Measurements from ENCODE around the gene TRAF1.

The TRAF1 gene

DNA sequence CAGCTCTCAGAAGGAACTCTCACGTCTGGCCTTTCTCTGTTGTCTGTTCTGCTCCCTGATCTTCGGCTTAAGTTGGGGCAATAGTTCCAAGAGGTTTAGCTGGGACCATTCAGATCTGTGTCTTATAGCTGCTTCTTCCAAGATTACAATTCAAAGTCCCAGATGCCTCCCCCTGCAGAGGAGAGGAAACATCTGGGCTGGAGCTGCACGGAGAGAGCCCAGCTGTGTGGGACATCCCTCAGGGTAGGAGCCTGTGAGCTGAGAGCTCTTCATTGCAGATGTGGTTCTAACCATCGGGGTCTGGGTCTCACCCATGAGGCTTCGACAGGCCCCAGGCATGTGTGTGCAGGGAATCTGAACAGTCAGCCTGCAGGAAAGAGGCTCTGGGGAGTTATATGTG, 40.6 kb downstream of the TRAF1 start:
- no peak for DNase-seq

DNA sequence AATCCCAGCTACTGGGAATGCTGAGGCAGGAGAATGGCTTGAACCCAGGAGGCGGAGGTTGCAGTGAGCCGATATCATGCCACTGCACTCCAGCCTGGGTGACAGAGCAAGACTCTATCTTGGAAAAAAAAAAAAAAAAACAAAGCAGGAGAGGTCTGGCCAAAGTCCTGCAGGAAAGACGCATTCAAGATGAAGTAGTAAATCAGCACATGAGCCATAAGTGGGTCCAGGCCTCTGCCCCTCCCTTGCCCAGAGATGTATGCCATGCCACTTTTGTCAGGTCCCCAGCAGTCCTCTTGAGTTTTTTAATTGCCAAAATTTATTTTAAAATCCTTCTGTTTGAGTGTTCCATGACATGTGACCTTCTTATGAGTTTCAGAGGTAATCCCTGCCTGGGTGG, 41.1 kb downstream of the TRAF1 start:
- no peak for DNase-seq

DNA sequence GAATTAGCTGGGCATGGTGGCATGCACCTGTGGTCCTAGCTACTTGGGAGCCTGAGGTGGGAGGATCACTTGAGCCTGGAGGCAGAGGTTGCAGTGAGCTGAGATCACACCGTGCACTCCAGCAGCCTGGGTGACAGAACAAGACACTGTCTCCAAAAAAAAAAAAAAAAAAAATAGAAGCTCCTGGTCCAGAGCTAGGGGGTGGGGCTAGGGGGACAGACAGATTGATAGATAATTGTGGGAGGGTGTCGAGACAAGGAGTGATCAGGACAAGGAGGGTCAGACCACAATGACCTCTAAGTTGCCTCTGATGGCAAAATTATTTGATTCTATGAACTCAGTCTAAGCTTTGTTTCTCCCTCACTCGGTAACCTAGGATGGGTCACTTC, 43.0 kb downstream of the TRAF1 start:
- DNase-seq: no peak

DNA sequence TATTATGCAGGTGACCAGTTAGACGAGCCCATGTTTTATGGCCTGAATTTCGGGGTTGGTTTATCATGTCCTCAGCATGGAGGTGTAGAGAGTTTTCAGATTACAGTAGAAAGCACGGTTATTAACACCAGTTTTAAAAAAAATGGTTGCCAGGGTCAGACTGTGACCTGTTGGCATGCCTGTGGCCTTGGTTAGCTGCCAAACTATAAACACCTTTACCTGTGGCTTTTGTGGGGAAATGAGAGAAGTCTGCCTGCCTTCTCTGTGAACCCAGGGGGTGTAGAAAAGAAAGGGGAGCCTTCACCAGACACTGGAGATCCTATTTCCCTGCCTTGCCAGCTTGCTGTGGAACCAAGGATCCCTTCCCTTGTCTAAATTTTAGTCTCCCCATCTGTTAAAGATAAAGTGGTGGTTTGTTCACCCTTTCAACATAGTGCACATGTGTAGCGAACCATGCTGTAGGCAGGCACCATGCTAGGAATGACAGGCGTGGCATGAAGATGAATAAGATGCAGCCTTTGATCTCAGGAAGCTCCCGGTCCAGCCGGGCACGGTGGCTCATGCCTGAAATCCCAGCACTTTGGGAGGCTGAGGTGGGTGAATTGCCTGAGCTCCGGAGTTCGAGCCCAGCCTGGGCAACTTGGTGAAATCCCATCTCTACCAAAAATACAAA, 43.5 kb downstream of the TRAF1 start:
- DNase-seq: no peak

DNA sequence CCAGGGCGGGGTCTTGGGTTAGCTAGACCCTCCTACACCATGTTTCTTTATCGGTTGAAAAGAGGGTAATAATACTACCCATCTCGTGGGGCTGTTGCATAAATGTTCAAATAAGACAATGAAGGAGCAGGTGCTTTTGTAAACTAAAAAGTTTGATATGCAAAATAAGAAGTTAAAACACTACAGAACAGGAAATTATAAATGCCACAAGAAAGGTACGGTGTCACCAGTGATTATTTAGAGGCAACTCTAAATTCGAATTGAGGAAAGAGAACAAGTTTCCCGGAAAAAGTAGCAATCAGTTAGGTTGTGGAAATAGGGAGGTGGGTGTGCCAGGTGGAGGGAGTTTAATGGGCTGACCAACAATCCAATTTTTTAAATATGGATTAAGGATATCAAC, 47.1 kb downstream of the TRAF1 start:
- DNase-seq: no peak

DNA sequence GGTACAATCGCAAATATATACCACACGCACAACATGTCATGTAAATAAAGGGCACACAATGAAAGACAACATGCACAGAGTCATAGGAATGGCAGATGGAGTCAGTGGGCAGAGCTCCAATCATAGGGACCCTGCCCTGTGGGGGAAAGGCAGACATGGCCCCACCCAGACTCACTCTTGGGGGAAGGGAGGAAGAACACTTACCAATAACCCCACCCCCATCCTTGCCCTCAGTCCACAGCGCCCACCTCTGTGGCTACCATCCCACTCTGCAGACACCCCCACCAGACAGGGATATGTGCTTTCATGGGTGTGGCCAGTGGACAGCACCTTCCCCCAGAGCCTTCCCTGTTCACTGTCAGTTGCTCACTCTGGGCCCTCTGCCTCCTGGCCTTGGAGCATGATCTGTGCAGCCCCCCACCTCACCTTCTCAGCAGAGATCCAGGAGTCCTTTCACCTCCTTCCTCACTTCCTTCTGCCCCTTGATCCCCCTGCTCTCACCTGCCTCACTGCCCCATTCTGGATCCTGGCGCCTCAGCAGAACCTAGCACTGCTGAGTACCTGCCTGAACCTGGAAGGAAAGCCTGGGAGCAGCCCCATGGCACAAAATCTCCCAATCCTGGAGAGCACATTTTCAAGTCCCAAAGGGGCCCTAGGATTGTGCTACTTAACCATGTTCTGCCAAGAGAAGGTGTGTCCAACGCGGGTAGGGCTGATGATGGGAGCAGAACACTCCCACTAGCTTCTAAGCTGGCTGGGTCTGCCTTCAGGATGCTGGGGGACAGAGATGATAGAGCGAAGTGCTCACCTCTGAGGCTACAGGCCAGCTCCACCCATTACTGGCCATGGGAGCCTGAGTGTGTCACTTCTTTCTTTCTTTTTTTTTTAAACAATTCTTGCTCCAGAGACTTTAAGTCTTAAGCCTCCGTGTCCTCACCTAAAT, 48.1 kb downstream of the TRAF1 start:
- no peak for DNase-seq

DNA sequence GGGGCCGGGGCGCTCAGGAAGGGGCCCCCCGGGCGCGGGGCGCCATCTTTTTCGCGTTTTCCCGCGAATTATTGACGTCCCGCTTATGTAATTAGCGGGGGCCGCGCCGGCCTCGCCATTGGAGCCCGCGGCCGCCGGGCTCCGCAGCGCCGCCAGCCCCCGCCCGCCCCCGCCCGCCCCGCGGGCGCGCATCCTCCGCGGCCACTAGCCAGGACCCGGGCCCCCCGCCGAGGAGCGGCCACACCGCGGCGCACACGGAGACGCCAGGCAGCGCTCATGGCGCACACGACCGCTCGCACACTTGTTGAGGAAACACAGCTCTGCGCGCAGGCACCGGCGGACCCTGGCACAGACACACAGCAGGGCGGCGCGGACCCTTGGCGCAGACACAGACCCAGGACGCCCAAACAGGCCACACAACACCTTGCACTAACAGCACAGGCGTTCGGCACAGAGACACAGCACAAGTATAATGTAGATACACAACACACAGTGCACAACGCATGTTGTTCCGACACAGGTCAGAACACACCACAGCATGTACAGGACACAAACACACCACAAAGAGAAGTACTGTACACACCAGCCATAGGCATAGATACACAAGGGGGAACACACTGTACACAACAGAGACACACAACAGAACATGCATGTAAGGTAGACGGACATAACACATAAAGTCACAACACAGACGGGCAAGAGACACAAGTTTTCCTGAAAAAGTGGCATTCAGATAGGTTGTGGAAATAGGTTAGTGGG, 49.1 kb downstream of the TRAF1 start:
- peak; percentile 76 for DNase-seq

DNA sequence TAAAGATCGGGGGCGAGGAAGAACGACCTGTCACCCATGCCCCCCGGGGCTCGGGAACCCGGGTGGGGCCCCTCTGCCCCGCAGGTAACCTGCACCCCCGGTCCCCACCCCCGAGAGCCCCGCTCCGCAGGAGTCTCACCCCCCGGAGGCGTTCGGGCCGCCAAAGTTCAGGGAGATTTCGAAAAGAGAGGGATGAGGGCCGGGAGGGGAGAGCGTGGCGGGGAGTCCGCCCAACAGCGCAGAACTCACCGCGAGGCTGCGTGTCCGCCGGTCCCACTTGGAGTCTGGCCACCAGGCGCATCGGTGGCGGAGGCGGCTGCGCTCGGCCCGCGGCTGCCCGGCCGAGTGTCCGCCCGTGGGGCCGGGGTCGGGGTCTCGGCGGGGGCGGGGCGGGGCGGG, 49.8 kb downstream of the TRAF1 start, which contains the start of gene PHF19:
Gene PHF19, minus strand, starts transcription at position 347 of the 399 bp plus-strand sequence. CDS start 2,447 bp downstream, outside the sequence.
- peak; percentile 61 for DNase-seq

DNA sequence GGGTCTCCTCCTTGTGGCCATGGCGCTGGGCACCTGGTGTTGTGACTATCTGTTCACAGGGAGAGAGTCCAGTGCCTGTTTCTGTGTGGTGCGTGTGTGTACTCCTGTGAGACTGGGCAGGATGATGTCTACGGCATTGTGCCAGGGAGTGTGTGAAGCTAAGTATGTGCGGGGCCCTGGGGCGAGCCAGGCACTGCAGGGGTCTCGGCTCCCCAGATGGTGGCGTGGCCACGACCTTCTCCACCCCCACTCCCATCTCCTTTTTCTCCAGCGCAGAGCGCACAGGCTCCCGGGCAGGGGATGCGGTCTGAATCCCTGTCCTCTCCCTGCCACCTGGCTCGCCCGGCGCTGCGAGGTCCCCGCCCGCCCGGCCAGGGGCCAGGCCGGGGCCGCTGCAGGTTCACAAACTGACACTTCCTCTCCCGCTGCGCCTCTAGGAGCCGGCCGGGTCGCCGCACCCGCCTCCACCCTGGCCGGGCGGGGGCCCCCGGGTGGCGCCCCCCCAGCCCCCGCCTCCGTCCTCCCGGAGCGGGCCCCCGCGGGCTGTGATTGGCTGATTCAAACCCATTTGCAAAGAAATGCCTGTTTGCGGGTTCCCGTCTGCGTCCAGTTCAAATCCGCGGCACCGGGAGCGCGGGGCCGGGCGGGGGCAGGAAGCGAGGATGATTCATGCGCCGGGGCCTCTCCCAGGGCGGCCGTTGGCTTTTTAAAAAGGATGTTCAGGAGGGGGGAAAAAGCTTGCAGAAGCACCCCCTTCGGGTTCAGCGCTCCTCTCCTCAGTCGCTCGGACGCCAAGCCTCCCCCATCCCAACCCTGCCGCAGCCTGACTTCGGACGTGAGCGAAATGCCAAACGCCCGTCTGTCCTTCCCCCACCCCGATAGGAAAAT, 50.4 kb downstream of the TRAF1 start:
- peak; percentile 96 for DNase-seq

DNA sequence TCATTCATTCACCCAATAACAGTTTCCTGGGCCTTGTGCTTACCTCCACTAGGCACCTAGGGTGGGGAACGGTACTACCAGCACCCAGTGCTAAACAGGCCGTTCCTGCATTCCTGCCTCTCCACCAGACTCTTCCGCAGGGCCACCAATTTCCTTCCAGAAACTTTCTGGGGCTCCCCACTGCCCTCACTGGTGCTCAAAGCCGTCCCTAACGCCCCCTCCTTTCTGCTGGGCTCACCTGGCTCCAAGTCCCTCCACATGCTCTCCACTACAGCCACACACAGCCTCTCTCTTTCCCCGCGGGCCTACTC, 51.0 kb downstream of the TRAF1 start:
- DNase-seq: no peak

DNA sequence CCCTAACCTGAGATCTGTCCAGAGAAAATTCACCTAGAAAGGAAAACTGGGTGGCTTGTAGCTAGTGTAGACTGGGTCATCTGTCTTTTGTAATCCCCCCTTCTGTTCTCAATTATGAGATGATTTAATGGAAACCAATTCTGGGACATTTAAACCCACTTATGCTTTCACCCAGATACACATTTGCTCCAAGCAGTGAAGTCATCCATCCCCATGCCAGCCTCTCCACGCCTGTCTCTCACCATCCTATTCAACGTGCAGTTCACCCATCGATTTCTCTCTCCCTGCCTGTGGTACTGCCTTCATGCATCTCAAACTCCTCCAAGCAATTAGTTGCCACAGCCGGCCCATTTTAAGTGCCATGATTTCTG, 51.4 kb downstream of the TRAF1 start:
- no peak for DNase-seq

DNA sequence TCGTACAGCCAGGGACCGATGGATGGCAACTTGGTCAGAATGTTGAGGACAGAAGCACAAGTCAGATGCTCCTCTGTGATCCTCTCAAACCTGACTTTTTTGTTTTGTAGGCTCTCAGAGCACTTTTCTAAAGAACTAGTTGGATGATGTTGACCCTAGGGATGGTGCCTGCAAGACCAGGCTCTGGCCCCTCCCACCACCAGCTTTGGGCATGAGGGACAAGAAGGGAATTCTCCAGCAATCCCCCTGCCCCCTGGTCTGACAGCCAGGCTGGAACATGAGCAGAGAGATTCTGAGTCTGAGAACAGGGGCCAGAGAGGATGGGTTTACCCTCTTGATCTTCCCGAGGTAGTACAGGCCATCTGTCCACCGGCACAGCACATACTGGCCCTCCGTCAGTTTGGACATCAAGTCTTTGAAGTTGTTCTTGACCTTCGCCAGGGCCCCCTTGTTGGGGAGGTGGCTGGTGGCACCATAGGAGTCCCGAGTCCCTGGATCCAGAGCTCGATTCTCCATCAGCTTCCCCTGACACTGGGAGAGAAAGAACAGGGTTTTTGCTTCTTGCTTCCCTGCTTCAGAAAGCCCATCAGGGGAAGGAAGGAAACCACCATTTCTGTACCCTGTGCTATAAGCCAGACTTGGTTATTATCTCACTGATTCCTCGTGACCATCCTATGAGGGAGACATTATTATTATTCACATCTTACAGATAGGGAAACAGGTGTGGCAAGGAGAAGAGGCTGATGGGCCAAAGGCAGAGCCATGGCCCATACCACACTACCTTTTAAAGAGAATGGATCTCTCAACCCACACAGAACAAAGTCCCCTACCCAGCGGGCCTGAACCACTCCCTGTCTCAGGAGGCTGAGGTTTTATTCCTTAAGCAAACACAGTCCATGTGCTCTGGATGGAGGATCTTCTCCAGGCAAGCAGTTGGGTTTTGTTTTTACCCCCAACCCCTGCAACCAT, 52.1 kb downstream of the TRAF1 start:
- DNase-seq: no peak

DNA sequence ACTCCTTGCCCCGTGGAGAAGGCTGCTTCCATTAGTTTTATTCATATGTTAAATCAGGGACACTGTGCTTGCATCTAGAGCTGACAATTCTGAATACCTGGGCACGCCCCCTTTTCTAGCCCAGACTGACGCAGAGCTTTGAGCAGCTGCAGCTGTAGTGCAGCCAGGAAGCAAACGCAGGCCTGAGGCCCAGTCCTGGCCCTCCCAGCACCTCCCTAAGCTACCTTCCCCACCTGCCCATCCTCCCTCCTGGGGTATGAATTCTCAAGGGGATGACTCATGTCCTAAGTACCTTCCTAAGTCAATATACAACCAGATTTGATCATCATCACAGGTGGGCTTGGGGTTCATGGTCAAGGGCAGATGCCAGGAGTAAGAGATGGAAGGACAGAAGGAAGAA, 53.1 kb downstream of the TRAF1 start:
- no peak for DNase-seq

DNA sequence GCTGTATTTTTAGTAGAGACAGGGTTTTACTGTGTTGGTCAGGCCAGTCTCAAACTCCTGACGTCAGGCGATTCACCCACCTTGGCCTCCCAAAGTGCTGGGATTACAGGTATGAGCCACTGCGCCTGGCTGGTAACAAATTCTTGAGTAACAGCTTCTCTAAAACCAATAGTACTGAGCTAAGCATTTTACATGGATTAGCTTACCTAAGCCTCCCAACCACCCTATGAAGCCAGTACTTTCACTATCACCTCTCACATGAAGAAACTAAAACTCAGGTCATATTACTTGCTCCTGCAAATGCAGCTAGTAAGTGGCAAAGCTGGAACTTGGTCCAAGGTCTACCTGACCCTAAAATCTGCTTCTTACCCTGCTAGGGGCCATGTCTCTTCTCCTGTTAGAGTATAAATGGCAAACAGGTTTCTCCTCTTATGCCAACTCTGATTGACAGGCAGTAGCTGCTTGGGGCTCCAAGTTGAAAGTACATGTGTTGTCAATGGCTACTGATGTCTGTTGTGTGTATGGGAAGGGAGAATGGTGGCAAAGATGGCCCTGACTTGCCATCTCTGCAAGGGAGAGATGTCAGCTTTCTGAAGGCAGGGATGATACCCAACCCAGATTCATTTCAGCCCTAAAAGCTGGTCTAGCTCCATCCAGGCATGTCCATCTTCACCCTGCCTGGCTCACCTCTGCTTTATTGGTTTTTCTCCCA, 53.6 kb downstream of the TRAF1 start:
- DNase-seq: no peak

DNA sequence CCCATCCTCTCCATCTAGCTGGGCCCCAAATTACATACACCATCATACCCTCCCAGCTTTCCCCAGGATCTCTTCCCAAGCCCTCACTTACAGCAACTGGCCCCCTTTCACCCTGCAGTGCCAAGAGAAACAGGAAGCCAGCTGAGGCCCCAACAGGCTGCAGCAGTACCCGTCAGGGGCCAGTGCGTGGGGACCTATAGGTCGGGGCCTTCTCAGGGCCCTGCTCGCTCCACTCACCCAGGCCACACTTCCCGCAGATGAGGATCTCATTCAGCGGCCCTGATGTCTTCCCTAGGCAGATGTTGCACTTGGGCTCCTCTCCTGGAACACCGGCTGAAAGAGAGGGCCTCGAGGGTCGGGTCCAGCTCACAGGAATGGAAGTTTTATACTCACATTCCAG, 56.4 kb downstream of the TRAF1 start:
- DNase-seq: no peak

DNA sequence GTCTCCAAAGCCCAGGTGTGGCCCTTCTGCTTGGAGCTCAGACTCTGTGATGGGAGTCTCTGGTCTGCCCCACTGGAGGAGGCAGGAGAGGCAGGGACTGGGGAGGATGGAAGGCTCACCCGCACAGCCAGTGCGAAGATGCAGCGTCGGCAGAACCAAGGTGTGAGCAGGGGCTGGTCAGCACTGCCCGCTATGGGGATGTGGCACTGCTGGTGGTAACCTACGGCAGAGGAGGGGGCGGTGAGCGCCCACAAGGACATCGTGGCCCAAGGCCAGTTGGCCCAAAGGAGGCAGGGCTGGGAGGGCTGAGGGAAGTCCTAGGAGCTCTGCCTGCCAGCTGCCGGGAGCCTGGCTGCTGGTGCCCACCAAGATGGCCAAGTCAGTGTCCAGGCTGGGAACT, 56.9 kb downstream of the TRAF1 start:
- no peak for DNase-seq

DNA sequence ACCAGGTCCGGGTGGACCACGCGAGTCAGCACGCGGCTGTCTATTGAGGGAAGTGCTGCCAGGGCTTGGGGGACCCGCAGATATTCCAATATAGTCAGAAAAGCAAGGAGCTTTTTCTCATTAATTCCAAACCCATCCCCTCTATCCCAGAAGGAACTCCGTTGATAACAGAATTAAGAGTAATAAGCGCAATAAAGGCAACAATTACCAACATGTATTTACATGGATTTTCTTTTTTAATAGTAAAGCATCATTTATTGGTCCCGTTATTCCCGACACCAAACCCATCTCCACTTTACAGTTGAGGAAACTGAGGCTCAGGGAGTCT, 57.3 kb downstream of the TRAF1 start:
- no peak for DNase-seq

DNA sequence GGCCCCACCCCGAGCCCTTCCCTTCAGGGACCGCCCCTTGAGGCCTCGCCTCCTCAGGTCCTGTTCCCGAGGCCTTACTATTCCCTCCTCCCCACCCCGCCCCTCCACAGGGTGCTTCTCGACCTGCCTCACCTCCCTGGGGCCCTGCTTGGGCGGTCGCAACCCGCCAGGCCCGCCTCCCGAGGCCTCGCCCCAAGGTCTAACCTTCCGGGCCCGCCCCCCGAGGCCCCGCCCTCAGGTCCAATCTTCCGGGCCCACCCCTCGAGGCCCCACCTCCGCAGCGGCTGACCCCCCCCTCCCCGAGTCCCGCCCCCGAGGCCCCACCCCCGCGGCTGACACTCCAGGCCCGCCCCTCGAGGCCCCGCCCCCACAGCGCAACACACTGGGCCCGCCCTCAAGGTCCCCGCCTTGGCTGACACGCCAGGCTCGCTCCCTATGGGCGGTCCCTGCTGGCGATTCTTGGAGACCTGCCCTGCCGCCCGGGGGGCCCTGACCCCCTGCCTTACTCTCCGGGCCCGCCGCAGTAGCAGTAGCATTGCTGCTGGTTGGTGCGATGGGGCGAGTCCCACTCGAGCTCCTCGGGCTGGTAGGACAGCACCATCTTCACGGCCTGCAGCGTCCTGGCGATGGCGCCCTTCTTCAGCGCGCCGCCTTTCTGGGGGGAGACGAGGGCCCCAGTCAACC, 57.8 kb downstream of the TRAF1 start:
- peak; percentile 97 for DNase-seq

DNA sequence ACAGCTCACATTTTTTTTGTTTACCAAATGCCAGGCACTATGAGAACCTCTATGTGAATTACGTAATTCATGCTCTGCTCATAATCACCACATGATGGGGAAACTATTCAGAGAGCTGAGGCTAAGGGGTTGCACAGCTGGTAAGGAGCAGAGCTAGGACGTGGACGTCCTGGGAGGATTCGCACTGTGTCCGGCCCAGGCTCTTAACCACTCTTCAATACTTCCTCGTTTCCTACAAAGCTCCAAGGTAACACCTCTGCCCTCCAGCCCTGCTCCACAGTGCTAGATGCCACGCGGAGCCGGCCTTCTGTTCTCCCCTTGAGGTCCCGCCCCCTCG, 58.3 kb downstream of the TRAF1 start:
- no peak for DNase-seq

DNA sequence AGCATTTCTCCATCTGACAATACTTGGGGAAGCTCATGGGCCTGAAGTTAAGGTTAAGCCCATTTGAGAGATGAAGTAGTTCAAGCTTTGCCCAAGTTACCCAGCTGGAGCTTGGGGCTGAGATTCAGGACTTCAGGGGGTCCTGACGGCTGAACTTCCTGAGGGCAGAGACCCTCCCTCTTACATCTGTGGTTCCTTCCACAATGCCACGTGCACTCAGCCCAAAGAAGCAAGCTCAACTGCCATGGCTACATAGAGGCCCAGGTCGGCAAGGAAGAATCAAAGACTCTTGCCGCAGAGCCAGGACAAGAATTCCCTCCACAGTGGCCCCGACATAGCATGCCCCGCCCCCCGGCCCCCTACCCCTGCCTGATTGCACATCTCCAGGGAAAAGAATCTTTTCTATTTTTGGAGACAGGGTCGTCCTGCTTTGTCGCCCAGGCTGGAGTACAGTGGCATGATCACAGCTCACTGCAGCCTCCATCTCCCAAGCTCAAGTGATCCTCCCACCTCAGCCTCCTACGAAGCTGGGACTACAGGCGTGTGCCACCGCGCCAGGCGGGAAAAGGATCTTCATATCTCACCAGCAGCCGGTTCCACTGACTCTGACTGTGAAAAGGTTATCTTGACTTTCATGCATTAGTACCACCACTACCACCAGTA, 58.8 kb downstream of the TRAF1 start:
- DNase-seq: no peak

Data from EL (cell line).